OCI-LY3 (cell line): ENCODE results near the gene FCRLB.
"Not testable (repeated sequence)": the region's sequence is repeated elsewhere in the genome, so short reads cannot be mapped to it uniquely, and the experiment has no call there.

Experiments
- H2AFZ ChIP-seq: fragments of 200-600, 300-600 bp; shearing (Covaris generic); 2 replicates; pipeline ENCODE4 v1.6.0; 2014; ENCODE audit warnings: antibody characterized with exemption, low read depth, low read length
- H3K27ac ChIP-seq: fragments of 200-600, 300-600 bp; sonication (generic); 2 replicates; pipeline ENCODE4 v1.5.1; 2014; ENCODE audit warnings: mild to moderate bottlenecking, low read length, moderate library complexity, mixed read lengths
- H3K27me3 ChIP-seq: fragments of 200-600, 300-600 bp; sonication (generic); 2 replicates; pipeline ENCODE4 v1.6.1; 2014; ENCODE audit warnings: low read depth, low read length, mixed read lengths
- H3K36me3 ChIP-seq: fragments of 200-600, 300-600 bp; sonication (generic); replicated peaks from 2 replicates; pipeline ENCODE3; 2014; ENCODE audit warnings: low read depth, low read length, mixed read lengths
- H3K4me1 ChIP-seq: fragments of 300-600, 200-600 bp; sonication (generic); 2 replicates; pipeline ENCODE4 v1.6.1; 2014; ENCODE audit warnings: low read length, mixed read lengths
- H3K4me2 ChIP-seq: fragments of 200-600, 300-600 bp; sonication (generic); 2 replicates; pipeline ENCODE4 v1.6.1; 2014; ENCODE audit warnings: low read length, mixed read lengths
- H3K4me3 ChIP-seq: fragments of 300-600, 200-600 bp; sonication (generic); 2 replicates; pipeline ENCODE4 v1.5.1; 2014; ENCODE audit warnings: antibody characterized with exemption, mild to moderate bottlenecking, low read length, moderate library complexity
- H3K79me2 ChIP-seq: fragments of 300-600, 200-600 bp; shearing (Covaris generic); 2 replicates; pipeline ENCODE4 v1.6.1; 2014; ENCODE audit warnings: mild to moderate bottlenecking, low read length, mixed read lengths
- H3K9ac ChIP-seq: fragments of 300-600, 200-600 bp; shearing (Covaris generic); 2 replicates; pipeline ENCODE4 v1.6.0; 2014; ENCODE audit warnings: mild to moderate bottlenecking, low read length, moderate library complexity
- H3K9me3 ChIP-seq: fragments of 200-600, 300-600 bp; shearing (Covaris generic); 2 replicates; pipeline ENCODE4 v1.6.1; 2014; ENCODE audit warnings: low read length, mixed read lengths; ENCODE audit not compliant: insufficient read depth
- H4K20me1 ChIP-seq: fragments of 200-600, 300-600 bp; sonication (generic); 2 replicates; pipeline ENCODE4 v1.6.1; 2016; ENCODE audit warnings: low read length, mixed read lengths; ENCODE audit not compliant: insufficient read depth
- CTCF ChIP-seq: fragments of 200-600, 300-600 bp; sonication (generic); IDR thresholded peaks from 2 replicates; pipeline ENCODE4 v1.5.1; 2014; ENCODE audit warnings: antibody characterized with exemption, low read length, low read depth
- EZH2phosphoT487 ChIP-seq: fragments of 200-600 bp; shearing (Covaris generic); IDR thresholded peaks from 2 replicates; pipeline ENCODE4 v1.6.1; 2018; ENCODE audit warnings: antibody characterized with exemption, mixed run types, low read depth

FCRLB gene, protein sequence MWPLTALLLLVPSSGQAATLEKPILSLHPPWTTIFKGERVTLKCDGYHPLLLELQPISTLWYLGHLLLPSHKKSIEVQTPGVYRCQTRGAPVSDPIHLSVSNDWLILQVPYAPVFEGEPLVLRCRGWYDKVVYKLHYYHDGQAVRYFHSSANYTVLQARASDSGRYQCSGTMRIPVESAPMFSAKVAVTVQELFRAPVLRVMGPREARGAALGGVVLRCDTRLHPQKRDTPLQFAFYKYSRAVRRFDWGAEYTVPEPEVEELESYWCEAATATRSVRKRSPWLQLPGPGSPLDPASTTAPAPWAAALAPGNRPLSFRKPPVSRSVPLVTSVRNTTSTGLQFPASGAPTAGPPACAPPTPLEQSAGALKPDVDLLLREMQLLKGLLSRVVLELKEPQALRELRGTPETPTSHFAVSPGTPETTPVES

DNA sequence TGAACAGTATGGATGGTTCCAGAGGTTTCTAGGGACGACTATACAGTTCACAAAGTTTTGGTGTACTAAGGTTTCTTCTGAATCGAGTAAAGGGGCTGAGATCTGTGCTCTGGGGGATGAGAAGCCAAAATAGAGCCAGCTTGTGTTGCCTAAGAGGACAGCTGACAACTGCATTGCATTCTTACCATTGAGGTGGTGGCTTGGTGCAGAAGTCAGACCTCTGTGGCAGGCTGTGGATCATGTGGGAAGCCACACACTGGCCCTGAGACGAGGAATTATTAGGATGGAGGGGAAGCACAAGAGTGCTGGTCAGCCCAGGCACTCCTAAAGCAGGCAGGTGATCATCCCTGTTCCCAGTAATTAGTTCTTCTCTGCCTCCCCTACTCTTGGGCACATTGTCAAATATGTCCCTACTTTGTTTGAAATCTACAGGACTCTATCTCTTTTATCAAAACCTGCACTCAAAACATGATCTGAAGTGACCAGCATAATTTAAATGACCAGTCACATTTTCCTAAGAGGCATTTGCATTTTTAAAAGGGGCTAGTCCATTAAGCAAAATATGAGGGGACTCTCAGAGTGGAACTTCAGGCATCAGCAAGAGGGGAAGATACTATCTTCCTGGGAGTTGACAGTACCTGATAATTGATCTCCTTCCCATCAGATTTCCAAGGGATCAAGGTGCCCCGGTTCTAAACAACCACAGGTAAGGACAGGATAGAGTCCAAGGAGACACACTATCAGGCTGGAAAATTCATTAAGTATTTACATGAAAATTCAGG is at the start of gene FCRLB:
Gene FCRLB, plus strand, starts transcription at position 589 of the 782 bp plus-strand sequence. CDS start 1,129 bp downstream, outside the sequence.
- Histone ChIP-seq H3K4me1 (peaks cover 71% of the 10 kb centered on the region), H3K27me3 (no peaks in the 10 kb centered on the region), H3K9ac (no peak within 1 kb of the TSS), H3K9me3 (no peaks in the 10 kb centered on the region), H3K36me3 (no peaks in the 10 kb centered on the region), H3K27ac (no peak within 1 kb of the TSS), H4K20me1 (no peaks in the 10 kb centered on the region), H3K4me3 (no peak within 1 kb of the TSS), H3K4me2 (no peak within 1 kb of the TSS), H3K79me2 (no peaks in the 10 kb centered on the region; the same call in 1 of the 2 replicates), H2AFZ (no peak within 1 kb of the TSS)
- TF ChIP-seq CTCF: no peak
- no peak for TF ChIP-seq EZH2phosphoT487

DNA sequence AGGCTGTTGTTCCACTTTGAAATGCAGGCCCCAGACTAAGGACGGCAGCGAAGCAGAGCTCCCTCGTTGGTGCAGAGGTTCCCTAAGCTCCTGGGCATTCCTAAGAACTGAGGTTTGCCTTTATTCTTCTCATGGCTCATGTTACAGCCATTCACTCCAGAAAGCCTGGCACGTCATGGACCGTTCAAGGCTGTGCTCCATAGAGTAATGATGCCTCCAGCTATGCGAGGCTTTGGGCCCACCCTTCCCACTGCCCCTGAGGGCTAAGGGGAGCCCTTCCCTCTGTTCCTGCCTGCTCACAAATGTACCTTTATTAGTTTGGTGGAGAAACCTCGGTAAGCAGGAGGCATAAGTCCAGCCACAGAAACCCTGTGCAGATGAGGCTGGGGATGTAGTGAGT is 47.9 kb upstream of the FCRLB start:
- H3K4me3 ChIP-seq, H3K4me2 ChIP-seq, H3K27ac ChIP-seq, H3K79me2 ChIP-seq, H3K9ac ChIP-seq, H3K4me1 ChIP-seq, H4K20me1 ChIP-seq, H2AFZ ChIP-seq, H3K9me3 ChIP-seq, H3K36me3 ChIP-seq, H3K27me3 ChIP-seq: not testable (repeated sequence)

GRCh38 chr1:161674447-161674846 is 46.9 kb upstream of the FCRLB start:
- not testable (repeated sequence) for H2AFZ ChIP-seq, H4K20me1 ChIP-seq, H3K4me3 ChIP-seq, H3K27me3 ChIP-seq, H3K9me3 ChIP-seq, H3K79me2 ChIP-seq, H3K4me2 ChIP-seq, H3K27ac ChIP-seq, H3K4me1 ChIP-seq, H3K36me3 ChIP-seq, H3K9ac ChIP-seq

DNA sequence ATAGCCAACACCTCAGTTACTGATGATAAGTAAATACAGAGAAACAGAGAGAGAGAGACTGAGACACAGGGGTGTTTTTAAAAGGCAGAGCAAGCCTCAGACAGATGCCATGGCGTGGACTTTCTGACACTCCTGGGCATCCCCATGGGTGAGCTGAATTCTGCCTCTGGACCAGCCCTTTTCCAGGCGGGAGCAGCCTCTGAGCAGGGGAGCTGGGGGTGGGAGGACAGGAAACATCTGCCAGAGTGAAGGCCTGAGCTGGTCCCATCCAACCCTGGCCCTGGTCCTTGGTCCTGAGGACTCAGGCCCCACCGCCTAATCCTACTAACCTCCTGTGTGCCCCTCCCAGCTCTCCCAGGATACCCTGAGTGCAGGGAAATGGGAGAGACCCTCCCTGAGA is 46.4 kb upstream of the FCRLB start:
- not testable (repeated sequence) for H3K9ac ChIP-seq, H3K79me2 ChIP-seq, H3K4me1 ChIP-seq, H3K36me3 ChIP-seq, H2AFZ ChIP-seq, H3K4me2 ChIP-seq, H3K9me3 ChIP-seq, H4K20me1 ChIP-seq, H3K4me3 ChIP-seq, H3K27ac ChIP-seq, H3K27me3 ChIP-seq

- H3K9me3 ChIP-seq: no peaks in the 10 kb centered on the region
- no peak overlapping the region for H3K4me2 ChIP-seq
- H3K9ac ChIP-seq: no peak overlapping the region
- H3K4me3 ChIP-seq: no peak overlapping the region
- TF ChIP-seq CTCF (no peak), EZH2phosphoT487 (no peak)
- no peaks in the 10 kb centered on the region for H4K20me1 ChIP-seq
- H3K27ac ChIP-seq: no peak overlapping the region
- H3K27me3 ChIP-seq: no peaks in the 10 kb centered on the region
- no peak overlapping the region for H2AFZ ChIP-seq
- peaks cover 3% of the 10 kb centered on the region; the same call in 1 of the 2 replicates for H3K4me1 ChIP-seq
- no peaks in the 10 kb centered on the region for H3K79me2 ChIP-seq
- no peaks in the 10 kb centered on the region for H3K36me3 ChIP-seq
These were observed 44.9 kb upstream of the FCRLB start for GRCh38 chr1:161676441-161676840.
